NCI-H748 treated with DMSO at 0.1 percent for 48 hours (cell line): ENCODE results near the gene FMNL2.

ENCODE experiments used
- DNase-seq: peaks from one replicate; lab custom pipeline; 2025; lab: John Stamatoyannopoulos, UW

The FMNL2 gene

DNA sequence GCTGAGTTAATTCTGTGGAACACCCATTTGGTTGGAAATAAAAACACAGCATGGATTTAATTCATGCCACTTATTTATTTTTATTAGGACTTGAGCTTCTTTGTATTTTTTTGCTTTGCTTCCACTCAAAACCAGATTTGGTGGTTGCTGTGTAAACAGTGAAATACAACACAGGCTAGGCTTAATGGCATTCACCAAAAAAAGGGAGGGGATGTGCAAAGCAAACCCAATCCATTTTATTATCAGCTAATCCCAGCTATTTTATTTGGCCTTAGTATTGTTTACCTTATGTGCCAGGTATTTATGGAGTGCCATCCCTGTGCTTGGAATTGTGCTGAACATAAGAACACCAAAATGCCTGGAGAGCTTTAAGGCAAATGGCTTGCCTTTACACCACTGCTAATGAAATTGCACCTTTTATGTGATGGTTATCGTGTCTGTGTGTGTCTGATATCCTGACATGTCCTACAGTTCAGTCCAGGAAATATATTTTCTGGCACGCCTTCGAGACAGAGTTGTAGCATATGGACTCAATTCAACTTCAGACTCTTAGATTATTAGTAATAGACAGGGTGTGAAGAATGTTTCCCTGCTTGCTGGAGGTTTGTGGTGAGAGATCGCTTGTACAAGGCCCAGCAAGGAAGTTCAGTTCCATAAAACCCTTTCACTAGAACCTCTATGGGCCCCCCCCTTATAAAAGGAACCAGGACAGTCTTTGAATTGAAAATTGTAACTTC lies 282.6 kb downstream of the FMNL2 start:
- no peak for DNase-seq

DNA sequence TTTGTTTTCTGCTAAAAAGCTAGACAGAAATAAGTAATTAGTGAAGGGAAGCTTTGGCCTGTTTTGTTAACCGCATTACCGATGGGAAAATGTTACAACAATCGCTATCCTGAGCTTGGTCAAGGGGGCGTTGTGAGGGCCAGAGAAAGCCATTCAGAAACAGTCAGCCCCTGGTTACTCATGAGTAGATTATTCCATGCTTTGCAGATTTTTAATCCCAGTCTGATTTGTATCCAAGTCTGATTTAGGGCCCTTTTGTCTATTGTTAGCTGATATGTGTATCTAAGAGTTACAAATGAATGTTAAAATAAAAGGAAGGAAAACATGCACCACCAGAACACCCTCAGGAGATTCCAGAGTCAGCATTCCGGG lies 283.2 kb downstream of the FMNL2 start:
- no peak for DNase-seq

DNA sequence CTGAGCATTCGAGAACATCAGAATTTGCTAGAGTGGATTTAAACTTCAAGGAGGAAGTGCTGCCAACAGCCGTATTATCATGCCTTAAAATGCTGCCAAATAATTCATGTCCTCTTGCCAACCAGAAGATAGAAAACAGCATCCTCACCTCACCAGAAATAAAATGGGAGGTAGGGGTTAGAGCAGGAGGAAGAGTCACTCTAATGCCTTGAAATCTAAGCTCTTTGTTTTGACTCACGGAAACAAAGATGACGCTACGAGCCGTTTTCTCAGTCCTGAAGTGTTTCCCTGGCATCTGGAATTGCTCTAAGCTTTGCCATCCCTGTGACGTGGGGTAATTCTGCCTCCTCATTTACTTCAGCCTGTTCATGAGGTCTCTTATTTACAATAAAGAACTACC lies 285.2 kb downstream of the FMNL2 start:
- no peak for DNase-seq

DNA sequence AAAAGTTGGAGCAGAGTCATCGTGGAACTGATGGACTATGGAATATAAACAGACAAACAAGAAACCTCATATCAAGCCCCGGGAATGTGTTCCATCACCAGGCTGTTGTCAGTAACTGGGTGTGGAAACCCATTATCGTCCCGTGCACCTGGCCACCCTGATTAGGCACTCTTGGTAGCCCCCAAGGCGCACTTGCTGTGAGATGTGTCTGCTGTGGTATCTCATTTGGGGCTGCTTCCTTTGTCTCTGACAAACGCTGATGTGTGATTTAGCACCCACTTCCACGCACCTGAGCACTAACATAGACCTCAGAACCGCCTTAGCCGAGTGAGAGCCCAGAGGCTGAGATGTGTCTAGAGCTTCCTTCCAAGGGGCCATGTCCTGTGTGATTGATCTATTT lies 286.0 kb downstream of the FMNL2 start:
- no peak for DNase-seq

DNA sequence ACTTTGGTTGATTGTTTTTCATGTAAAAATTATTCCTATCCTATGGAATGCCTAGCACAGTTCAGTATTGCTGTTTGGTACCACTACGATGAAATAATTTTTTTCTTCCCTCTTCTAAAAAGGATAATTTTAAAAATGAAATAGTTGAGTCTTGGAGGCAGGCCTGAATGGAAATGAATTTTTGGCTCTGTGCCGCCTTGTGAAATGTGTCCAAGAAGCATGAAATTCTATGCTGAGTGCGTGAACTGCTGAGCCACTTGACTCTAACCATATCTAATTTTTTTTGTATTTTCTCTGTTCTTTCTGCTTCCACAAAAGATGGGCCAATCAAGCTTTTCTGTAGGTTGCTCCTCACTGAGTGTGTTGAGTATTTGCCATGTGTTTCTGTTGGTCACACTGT lies 287.2 kb downstream of the FMNL2 start:
- no peak for DNase-seq

DNA sequence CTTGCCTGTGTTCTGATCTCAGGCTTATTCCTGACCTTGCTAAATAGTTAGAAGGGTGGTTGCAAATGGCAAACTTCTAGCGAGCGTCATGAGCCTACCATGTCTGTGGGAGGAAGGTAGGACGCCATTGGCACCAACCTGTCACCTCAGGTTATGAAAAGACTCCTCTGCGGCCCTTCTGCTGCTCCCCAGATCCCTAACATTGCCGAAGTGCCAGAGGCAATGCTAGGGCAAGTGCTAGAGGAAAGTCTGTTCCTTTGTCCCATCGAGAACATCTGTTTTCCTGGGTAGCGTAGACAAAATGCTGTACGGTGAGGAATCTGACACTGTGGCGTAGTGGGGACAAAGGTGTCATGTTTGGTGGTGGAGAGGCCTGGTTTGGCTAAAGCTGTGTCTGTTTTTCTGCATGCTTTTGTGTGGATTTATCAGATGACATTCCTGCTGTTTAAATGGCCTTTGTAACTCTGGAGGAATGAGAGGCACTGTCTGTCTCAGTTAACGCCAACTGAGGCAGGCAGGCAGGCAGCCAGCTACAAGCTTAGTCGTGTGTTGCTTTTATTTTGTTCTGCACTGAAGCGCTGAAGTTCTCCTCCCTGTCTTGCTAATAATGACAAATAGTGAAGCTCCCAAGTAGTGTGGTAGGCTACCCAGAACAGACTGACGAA lies 288.2 kb downstream of the FMNL2 start:
- no peak for DNase-seq

DNA sequence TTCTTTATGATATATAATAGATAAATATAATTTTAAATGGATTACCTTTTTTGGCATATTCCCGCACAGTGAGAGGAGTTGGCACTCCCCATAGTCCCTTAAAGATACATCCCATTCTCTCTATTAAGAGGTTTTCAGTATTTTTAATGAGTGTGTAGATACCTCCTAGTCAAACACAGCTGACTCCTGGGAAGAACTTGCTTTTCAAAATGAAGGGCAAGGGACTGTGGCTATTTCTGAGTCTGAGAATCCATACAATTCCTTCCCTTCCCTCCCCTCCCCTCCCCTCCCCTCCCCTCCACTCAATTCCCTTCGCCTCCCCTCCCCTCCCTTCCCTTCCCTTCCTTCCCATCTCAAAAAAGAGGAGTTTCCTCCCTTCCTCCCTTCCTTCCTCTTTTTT lies 288.8 kb downstream of the FMNL2 start:
- no peak for DNase-seq

DNA sequence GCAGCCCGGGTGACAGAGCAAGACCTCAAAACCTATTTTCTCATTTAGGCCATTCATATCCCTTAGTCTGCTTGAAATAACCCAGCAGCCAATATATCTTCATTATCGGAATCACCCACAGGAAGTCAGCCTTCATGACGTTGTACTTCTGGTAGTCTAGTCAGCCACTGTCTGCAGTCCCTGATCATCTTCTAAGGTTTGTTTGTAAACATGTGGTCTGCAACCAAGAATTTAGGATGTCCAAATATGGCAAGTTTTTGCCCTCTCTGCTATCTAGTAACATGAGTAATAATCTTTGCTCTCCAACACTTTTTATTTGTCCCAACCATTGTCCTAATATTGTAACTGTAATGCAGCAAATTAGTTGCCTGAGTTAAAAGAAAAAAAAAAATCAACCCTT lies 289.8 kb downstream of the FMNL2 start:
- DNase-seq, result no peak

DNA sequence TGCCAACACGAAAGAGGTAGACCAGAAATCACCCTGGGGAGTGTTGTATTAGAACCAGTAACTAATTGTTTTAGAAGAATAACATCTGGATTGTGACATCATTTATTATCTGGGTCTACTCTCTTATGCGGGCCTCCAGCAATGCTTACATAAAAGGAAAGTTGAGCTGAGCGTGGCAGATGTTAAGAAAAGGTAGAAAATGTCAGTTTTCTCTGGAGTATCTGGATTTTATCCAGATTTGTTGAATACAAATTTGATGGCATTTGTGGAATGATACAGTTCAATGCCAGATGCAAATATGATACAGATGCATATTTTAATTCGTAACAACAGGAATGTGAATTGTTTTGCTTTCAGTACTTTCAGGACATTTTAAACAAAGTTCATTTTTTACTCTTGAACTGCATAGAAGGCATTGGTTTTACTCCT lies 292.0 kb downstream of the FMNL2 start:
- no peak for DNase-seq

DNA sequence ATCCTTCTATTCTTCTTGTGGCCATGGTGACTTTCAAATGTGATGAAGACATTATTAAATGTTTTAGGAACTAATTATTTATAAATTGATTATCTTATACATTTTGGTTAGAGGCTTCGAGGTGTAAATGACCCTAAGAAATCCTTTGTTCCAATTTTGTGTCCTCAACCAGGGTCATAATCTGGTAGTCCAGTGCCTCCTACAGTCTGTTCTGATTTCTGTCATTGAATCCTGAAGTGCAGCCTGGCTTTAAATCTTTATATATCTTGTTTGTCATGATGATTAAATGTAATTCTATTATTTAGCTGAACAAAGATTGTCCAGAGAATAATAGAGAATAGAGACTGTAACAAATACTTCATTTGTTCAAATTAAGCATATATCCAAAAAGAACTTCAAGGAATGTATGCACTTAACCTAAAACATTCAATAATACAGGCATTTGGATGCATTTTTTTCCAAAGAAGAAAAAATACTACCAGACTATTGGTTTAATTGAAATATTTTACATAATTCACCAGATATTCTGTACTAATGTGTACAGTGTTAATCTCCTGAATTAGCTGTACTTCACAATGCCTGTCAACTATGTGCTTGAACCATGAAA lies 292.5 kb downstream of the FMNL2 start:
- no peak for DNase-seq

DNA sequence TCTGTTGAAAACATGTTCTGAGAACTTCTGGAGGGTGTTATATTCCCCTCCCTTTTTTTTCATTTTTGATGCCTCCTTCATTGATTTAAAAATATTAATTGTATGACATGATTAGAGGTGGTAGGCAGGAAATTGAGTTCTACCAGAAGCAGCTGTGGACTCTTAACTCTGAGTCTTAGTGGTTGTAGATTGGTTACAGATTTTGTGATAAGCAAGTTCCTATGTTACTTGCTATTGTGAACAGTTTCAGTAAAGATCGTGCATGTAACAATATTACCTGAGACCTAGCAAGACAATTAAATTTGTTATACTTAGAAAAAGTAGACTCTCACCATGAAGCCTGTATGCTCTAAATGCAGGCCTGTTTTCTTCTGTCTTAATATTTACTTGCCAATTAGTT lies 294.2 kb downstream of the FMNL2 start:
- DNase-seq, result no peak

DNA sequence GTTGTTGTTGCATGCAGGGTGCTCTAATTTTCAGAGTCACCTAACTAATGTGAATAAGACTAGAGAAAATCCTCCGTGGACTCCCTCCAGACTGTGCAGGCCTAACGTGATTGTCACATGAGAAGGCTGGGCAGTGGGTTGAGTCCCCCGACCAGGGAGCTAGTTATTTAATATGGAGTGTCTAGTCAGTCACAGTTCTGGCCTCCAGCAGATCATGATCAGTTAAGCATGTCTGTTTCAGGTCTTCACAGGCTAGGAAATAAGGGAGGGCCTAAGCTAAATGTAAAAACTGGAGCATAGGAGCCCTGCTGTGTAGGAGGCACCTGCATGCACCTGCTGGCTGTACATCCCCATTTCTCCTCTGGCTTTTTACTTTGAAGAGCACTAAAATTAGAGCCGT lies 295.5 kb downstream of the FMNL2 start:
- DNase-seq, result no peak

DNA sequence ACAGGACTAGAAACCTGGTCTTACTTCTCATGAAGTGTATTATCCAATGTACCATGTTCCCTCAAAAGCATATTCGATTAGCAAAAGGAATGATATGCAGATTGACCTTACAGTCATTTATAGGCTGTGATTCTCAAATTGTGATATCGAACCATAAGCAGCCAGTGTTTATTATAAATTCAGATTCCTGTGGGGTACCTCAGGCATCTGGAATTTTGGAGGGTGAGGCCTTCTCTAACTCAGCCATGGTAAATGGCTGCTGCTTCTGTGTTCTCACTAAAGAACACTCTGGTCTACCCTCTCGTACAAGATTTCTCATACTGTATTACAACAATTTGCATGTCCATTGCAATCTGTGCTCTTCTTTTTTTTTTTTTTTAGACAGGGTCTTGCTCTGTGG lies 297.8 kb downstream of the FMNL2 start:
- no peak for DNase-seq

DNA sequence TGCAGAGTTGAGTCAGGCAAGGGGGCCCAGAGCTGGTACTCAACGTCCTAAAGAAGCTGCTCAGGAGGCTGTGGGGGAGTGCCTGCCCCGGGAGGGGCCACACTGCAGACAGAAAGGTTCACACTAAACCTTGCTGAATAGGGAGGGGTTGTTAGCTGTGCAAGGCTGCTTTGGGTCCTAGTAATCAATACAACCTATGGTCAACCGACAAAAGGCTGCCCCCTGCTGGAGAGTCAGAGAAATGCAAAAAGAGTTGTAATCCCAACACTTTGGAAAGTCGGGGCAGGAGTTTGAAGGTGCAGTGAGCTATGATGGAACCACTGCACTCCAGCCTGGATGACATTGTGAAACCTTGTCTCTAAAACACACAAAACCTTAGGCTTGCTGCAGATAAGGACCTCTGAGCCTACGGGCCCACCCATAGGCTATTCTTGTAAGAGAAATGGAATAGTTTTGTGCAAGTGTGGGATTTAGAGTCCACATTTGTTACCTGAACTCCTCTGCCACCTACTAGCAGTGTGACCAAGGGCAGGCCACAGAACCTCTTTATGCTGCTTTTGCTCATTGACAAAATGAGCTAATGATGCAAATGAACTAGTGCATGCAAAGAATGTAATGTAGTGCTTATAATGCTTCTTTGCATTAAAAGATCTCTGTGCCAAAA lies 300.8 kb downstream of the FMNL2 start:
- peak; percentile 47 for DNase-seq

DNA sequence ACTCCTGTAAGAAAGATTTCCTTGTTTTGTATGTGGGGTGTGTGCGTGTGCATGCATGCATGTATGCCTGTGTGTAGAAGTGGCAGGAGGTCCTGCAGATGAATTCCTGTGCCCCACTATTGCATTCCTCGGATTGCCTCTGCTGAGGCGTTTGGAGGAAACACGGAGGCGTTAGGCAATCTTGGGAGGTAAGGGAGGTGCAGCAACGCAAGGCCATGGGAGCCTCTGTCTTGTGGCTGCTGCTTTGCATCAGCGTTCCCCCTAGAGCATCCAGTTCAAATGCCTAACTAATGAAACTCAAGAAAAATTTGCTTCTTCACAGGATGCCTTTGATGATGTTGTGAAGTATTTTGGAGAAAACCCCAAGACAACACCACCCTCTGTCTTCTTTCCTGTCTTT lies 302.3 kb downstream of the FMNL2 start:
- no peak for DNase-seq

DNA sequence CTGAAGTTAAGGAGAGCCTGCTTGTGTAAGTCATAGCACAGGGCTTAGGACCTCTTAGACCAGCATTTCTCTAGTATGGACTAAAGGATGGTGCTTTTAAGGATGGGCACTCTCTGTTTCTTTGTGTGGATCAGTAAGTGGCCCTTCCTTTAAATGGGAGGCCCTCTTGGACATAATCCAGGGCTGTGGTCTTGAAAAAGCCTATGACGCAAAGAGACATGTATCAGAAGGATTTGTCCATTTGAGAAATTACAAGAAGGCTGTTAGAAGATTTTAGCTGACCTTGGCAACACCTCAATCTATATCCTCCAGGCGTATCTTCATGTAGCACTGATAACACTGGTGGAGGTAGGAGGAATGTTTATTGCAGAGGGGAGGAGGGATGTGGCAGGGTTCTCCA lies 303.1 kb downstream of the FMNL2 start:
- DNase-seq, result no peak

DNA sequence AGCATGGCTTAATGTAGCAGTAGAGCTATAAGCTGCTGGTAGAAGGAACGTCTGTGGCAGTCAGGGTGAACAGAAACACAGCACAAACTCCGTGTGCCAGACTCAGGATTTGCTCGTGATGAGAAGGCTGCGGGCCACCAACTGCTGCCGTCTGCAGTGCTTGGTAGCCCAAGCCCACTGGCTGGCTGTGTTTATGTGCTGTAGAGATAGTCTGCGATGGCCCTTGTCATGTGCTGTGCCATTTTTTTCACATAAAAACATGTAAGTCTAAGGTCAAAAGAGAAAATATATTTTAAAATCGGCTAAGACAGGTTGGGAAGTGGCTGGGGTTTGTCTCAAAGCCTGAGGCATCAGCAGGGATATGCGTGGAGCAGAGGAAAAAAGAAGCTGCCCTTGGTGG lies 303.6 kb downstream of the FMNL2 start:
- DNase-seq, result no peak

DNA sequence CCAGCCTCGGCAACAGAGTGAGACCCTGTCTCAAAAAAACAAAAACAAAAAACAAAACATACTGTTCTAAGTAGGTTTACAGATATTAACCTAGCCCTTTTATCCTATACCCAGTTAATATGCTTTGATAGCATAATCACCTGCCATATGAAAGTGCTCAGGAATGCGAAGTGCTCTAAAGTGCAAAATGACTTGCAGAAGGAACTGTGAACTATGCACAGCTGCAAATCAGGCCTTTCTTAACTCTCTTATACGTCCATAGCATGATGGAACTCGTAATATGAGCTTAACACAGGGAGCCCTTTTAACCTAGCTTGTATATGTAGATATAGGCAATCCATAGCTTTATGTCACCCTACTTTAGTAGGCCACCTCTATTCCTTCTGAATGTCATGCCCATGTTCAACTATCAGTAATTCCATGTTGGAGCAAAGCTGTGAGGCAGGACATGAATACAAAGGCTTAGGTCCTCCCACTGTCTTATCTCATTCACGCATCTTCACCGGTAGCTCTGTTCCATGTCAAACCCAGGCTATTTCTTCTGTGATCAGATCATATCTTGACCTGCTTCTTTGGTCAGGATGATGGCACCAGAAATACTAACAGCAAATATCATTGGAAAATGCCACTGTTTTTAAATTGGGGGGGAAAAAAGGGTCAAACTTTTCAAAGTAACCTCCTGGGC lies 309.4 kb downstream of the FMNL2 start:
- no peak for DNase-seq

DNA sequence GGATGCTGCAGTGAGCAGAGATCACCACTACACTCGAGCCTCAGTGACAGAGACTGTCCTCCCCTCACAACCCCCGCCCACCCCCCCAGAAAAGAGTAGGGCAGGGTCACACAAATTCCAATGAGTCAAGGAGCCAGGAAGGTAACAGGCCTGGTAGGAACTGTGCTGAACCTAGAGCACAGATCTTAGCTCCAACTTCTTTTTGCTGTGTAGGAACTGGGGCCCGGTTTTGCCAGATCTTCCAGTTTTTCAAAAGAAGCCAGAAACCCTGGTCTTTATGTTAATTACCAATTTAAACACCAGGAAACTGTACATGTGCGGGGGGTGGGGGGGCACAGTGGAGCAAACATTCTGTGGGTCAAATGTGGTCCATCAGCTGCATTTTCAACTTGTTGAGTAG lies 311.3 kb downstream of the FMNL2 start:
- DNase-seq, result no peak

DNA sequence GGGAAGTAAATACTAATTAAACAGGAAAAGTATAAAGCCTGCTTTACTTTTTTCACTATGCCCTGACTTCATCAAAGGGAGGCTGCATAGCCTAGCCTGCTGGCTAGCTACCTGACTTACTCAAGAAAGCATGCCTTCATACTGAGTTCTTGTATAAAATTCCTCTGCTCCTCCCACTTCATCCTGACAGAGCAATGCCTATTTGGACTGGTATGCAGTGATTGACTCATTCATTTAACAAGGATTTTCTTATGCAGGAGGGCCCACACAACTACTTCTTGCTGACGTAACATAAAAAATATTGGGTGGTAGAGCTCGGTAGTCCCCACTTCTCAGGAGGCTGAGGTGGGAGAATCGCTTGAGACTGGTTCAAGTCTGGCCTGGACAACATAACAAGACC lies 311.8 kb downstream of the FMNL2 start:
- no peak for DNase-seq

DNA sequence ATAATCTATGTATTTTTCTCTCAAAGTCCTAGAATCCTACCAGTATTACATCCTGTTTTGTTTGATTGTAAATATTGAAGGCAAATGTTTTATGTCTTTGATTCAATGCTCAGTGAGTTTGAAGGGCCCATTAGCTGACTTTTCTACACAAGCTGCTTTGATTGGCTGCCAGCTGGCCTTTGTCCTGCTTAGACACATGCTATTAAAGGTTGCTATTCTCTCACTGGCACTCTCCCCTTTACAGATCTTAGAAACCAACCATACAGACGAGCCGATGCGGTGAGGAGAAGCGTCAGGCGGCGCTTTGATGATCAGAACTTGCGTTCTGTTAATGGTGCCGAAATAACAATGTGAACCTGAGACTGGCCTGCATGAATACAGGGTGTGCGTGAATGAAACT lies 312.6 kb downstream of the FMNL2 start:
- DNase-seq, result peak; percentile 14

DNA sequence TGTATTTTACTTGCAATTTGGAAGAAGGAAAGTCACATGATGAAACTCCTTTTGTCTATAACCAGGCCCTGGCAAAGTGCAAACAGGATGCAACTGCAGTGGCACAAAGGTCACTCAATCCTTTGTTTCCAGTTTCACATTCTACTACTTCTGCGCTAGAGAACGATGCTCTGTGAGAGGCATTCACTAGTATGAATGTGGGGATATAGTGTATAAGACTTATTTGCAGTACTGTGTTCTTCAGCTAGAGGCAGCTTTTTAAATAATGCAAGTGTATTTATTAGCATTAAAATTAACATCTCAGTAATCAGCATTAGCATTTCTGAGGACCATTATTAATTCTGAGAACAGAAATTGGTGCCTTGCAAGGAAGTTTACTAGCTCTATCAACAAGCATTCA lies 313.4 kb downstream of the FMNL2 start:
- no peak for DNase-seq

DNA sequence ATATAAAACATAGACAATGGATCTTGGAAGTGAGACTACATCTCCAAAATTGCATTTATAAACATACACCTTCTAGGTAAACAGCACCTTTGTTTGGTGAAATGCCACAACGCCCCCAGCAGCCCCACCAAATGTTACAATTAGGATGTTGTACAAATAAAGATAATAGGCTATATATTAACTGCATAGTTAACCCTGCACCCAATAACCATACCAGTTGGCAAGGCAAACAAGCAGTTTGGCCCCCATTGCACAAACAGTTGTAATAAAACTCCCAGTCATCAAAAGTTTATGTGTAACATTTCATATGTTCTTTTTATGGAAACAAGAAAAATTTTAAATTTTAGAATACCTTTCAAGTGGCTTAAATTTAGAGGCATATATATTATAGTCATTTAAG lies 315.0 kb downstream of the FMNL2 start:
- DNase-seq, result no peak
